Measurements from ENCODE around the gene IL16. TPM values are rescaled to one million over a fixed set of nuclear protein-coding genes. Genes with fewer than 3 reads are reported as not detected.
"Not testable (repeated sequence)": the region's sequence is repeated elsewhere in the genome, so short reads cannot be mapped to it uniquely, and the experiment has no call there.

Gene IL16
- total RNA-seq, 1 donor from 2014 or later, result 2.5 TPM

GRCh38 chr15:81323559-81323943 lies 126.9 kb downstream of the IL16 start:
- DNase-seq (ENCODE audit: low spot score), result no peak
- intact Hi-C loops (cut with DNase I), result no loop called here

GRCh38 chr15:81323944-81324881 lies 127.5 kb downstream of the IL16 start, which contains the start of gene STARD5:
STARD5 (minus strand) TSS chr15:81324141; CDS start chr15:81324099, 42 bp downstream.
- peak; percentile 100 for DNase-seq (ENCODE audit: low spot score)
- intact Hi-C loops (cut with DNase I), result no loop called here

- intact Hi-C loops (cut with DNase I), result no loop called here
- DNase-seq (ENCODE audit: low spot score), result no peak
Measured at GRCh38 chr15:81326466-81327212, 130.0 kb downstream of the IL16 start.

GRCh38 chr15:81327516-81327915 lies 130.8 kb downstream of the IL16 start:
- DNase-seq (ENCODE audit: low spot score), result no peak
- intact Hi-C loops (cut with DNase I), result no loop called here

GRCh38 chr15:81329446-81329845 lies 132.8 kb downstream of the IL16 start:
- no peak for DNase-seq (ENCODE audit: low spot score)
- intact Hi-C loops (cut with DNase I), result no loop called here

- no peak for DNase-seq (ENCODE audit: low spot score)
- intact Hi-C loops (cut with DNase I), result no loop called here
Measured at GRCh38 chr15:81330366-81331090, 133.8 kb downstream of the IL16 start.

- DNase-seq (ENCODE audit: low spot score); intact Hi-C loops (cut with DNase I): not testable (repeated sequence)
Measured at GRCh38 chr15:81331141-81331540, 134.5 kb downstream of the IL16 start.

GRCh38 chr15:81331600-81331999 lies 134.9 kb downstream of the IL16 start:
- DNase-seq (ENCODE audit: low spot score), result no peak
- intact Hi-C loops (cut with DNase I), result no loop called here

GRCh38 chr15:81332326-81332725 lies 135.6 kb downstream of the IL16 start:
- no peak for DNase-seq (ENCODE audit: low spot score)
- intact Hi-C loops (cut with DNase I), result no loop called here

GRCh38 chr15:81333363-81333762 lies 136.7 kb downstream of the IL16 start:
- intact Hi-C loops (cut with DNase I), result no loop called here
- DNase-seq (ENCODE audit: low spot score), result no peak

- intact Hi-C loops (cut with DNase I), result no loop called here
Measured at GRCh38 chr15:81334768-81335435, 138.2 kb downstream of the IL16 start.

GRCh38 chr15:81335631-81336030 lies 139.0 kb downstream of the IL16 start:
- DNase-seq (ENCODE audit: low spot score), result no peak
- intact Hi-C loops (cut with DNase I), result loop anchor here (2.0 kb wide), 1 partner anchor 61 kb away; no protein-coding TSS in a partner anchor

More at GRCh38 chr15:81334768-81335435, 138.2 kb downstream of the IL16 start:
- DNase-seq (ENCODE audit: low spot score), result no peak

GRCh38 chr15:81336568-81336967 lies 139.9 kb downstream of the IL16 start:
- no peak for DNase-seq (ENCODE audit: low spot score)
- intact Hi-C loops (cut with DNase I), result loop anchor here (2.0 kb wide), 1 partner anchor 62 kb away; no protein-coding TSS in a partner anchor

GRCh38 chr15:81337241-81337640 lies 140.6 kb downstream of the IL16 start:
- no peak for DNase-seq (ENCODE audit: low spot score)
- intact Hi-C loops (cut with DNase I), result loop anchor here (2.0 kb wide), 1 partner anchor 62 kb away; no protein-coding TSS in a partner anchor

- no peak for DNase-seq (ENCODE audit: low spot score)
- intact Hi-C loops (cut with DNase I), result loop anchor here (2.0 kb wide), 1 partner anchor 63 kb away; no protein-coding TSS in a partner anchor
Measured at GRCh38 chr15:81337713-81338157, 141.1 kb downstream of the IL16 start.

- intact Hi-C loops (cut with DNase I), result no loop called here
- no peak for DNase-seq (ENCODE audit: low spot score)
Measured at GRCh38 chr15:81338170-81339007, 141.7 kb downstream of the IL16 start.

- no peak for DNase-seq (ENCODE audit: low spot score)
- intact Hi-C loops (cut with DNase I), result no loop called here
Measured at GRCh38 chr15:81339321-81339720, 142.6 kb downstream of the IL16 start.

- intact Hi-C loops (cut with DNase I), result no loop called here
Measured at GRCh38 chr15:81339851-81340250, 143.2 kb downstream of the IL16 start.

More at GRCh38 chr15:81339851-81340250, 143.2 kb downstream of the IL16 start:
- no peak for DNase-seq (ENCODE audit: low spot score)
